OCI-LY1 (cell line): ENCODE results near the gene TFRC.

Experiments
- CTCF ChIP-seq: fragments of 200-600 bp; sonication (generic), shearing (Covaris generic); IDR thresholded peaks from 2 replicates; pipeline ENCODE4 v1.5.1; 2017; ENCODE audit warnings: mild to moderate bottlenecking, antibody characterized with exemption, low read length, moderate library complexity, mixed read lengths
- EZH2 ChIP-seq: fragments of 200-600 bp; sonication (generic), shearing (Covaris generic); IDR thresholded peaks from 2 replicates; pipeline ENCODE4 v1.8.0; 2017; ENCODE audit warnings: borderline replicate concordance, mixed run types, mild to moderate bottlenecking, antibody characterized with exemption, low read length, moderate library complexity, mixed read lengths

- no peak for TF ChIP-seq CTCF
- TF ChIP-seq EZH2 = no peak
Measured at GRCh38 chr3:196049653-196050052, 32.2 kb downstream of the TFRC start.
